NCI-H510A treated with DMSO at 0.1 percent for 48 hours (cell line): ENCODE measurements around the gene FAM3B.

Experiments
- DNase-seq: peaks from one replicate; lab custom pipeline; 2025; lab: John Stamatoyannopoulos, UW

Gene FAM3B

GRCh38 chr21:41398251-41398650, 81.7 kb downstream of the FAM3B start:
- DNase-seq = no peak

- DNase-seq = no peak
These were observed 82.2 kb downstream of the FAM3B start for GRCh38 chr21:41398831-41399230.

- DNase-seq = no peak
These were observed 82.7 kb downstream of the FAM3B start for GRCh38 chr21:41399246-41399800.

GRCh38 chr21:41402231-41402630, 85.6 kb downstream of the FAM3B start:
- no peak for DNase-seq

- DNase-seq = no peak
These were observed 86.2 kb downstream of the FAM3B start for GRCh38 chr21:41402796-41403195.

- DNase-seq = no peak
These were observed 86.7 kb downstream of the FAM3B start for GRCh38 chr21:41403331-41403730.

GRCh38 chr21:41403966-41404365, 87.4 kb downstream of the FAM3B start:
- no peak for DNase-seq

- DNase-seq = no peak
These were observed 88.7 kb downstream of the FAM3B start for GRCh38 chr21:41405321-41405720.

- no peak for DNase-seq
These were observed 89.7 kb downstream of the FAM3B start for GRCh38 chr21:41406340-41406739.
